ENCODE results near the gene NKX1-2.

NKX1-2 gene

GRCh38 chr10:124484661-124485060, 34.8 kb upstream of the NKX1-2 start:
- in situ Hi-C loops (cut with MboI; ENCODE audit: low pct_unique_long_range_greater_than_20kb, low sequenced_read_pairs, unreplicated experiment), result no loop called here
- no peak for DNase-seq (ENCODE audit: low spot score)
- TF ChIP-seq CTCF (IDR thresholded peaks at IDR 0.05; ENCODE audit: extremely low read depth, insufficient read depth, missing control alignments), result no peak

- TF ChIP-seq CTCF (IDR thresholded peaks at IDR 0.05; ENCODE audit: extremely low read depth, insufficient read depth, missing control alignments), result no peak
- DNase-seq (ENCODE audit: low spot score), result no peak
- in situ Hi-C loops (cut with MboI; ENCODE audit: low pct_unique_long_range_greater_than_20kb, low sequenced_read_pairs, unreplicated experiment), result no loop called here
These were observed 34.2 kb upstream of the NKX1-2 start for GRCh38 chr10:124484031-124484430.

GRCh38 chr10:124482876-124483275, 33.0 kb upstream of the NKX1-2 start:
- TF ChIP-seq CTCF (IDR thresholded peaks at IDR 0.05; ENCODE audit: extremely low read depth, insufficient read depth, missing control alignments), result no peak
- no peak for DNase-seq (ENCODE audit: low spot score)
- in situ Hi-C loops (cut with MboI; ENCODE audit: low pct_unique_long_range_greater_than_20kb, low sequenced_read_pairs, unreplicated experiment), result no loop called here

- DNase-seq (ENCODE audit: low spot score), result no peak
- in situ Hi-C loops (cut with MboI; ENCODE audit: low pct_unique_long_range_greater_than_20kb, low sequenced_read_pairs, unreplicated experiment), result no loop called here
- no peak for TF ChIP-seq CTCF (IDR thresholded peaks at IDR 0.05; ENCODE audit: extremely low read depth, insufficient read depth, missing control alignments)
These were observed 32.5 kb upstream of the NKX1-2 start for GRCh38 chr10:124482236-124482800.

- in situ Hi-C loops (cut with MboI; ENCODE audit: low pct_unique_long_range_greater_than_20kb, low sequenced_read_pairs, unreplicated experiment), result no loop called here
- TF ChIP-seq CTCF (IDR thresholded peaks at IDR 0.05; ENCODE audit: extremely low read depth, insufficient read depth, missing control alignments), result no peak
- no peak for DNase-seq (ENCODE audit: low spot score)
These were observed 31.9 kb upstream of the NKX1-2 start for GRCh38 chr10:124481717-124482116.

GRCh38 chr10:124480860-124481259, 31.0 kb upstream of the NKX1-2 start:
- in situ Hi-C loops (cut with MboI; ENCODE audit: low pct_unique_long_range_greater_than_20kb, low sequenced_read_pairs, unreplicated experiment), result no loop called here
- DNase-seq (ENCODE audit: low spot score), result no peak
- no peak for TF ChIP-seq CTCF (IDR thresholded peaks at IDR 0.05; ENCODE audit: extremely low read depth, insufficient read depth, missing control alignments)

GRCh38 chr10:124478515-124478914, 28.7 kb upstream of the NKX1-2 start:
- in situ Hi-C loops (cut with MboI; ENCODE audit: low pct_unique_long_range_greater_than_20kb, low sequenced_read_pairs, unreplicated experiment), result no loop called here
- no peak for TF ChIP-seq CTCF (IDR thresholded peaks at IDR 0.05; ENCODE audit: extremely low read depth, insufficient read depth, missing control alignments)
- no peak for DNase-seq (ENCODE audit: low spot score)
